NCI-H226 (cell line): ENCODE data around the gene RAB33A.
"Not testable (repeated sequence)": the region's sequence is repeated elsewhere in the genome, so short reads cannot be mapped to it uniquely, and the experiment has no call there.

Source experiments
- DNase-seq: peaks from one replicate; pipeline ENCODE4 v3.0.0-alpha.2; 2015

Gene RAB33A

GRCh38 chrX:130173190-130173895, 1.6 kb downstream of the RAB33A start:
- peak; percentile 67 for DNase-seq

GRCh38 chrX:130174045-130174704, 2.4 kb downstream of the RAB33A start:
- DNase-seq, result peak; percentile 46

GRCh38 chrX:130174937-130175336, 3.2 kb downstream of the RAB33A start:
- DNase-seq, result no peak

GRCh38 chrX:130176354-130176776, 4.6 kb downstream of the RAB33A start:
- DNase-seq, result peak; percentile 32

- no peak for DNase-seq
These were observed 5.2 kb downstream of the RAB33A start for GRCh38 chrX:130176942-130177341.

- DNase-seq, result no peak
These were observed 7.4 kb downstream of the RAB33A start for GRCh38 chrX:130179170-130179569.

- no peak for DNase-seq
These were observed 7.9 kb downstream of the RAB33A start for GRCh38 chrX:130179579-130180215.

- DNase-seq, result no peak
These were observed 12.4 kb downstream of the RAB33A start for GRCh38 chrX:130184168-130184567.

GRCh38 chrX:130184857-130185256, 13.1 kb downstream of the RAB33A start:
- peak; percentile 60 for DNase-seq

- DNase-seq, result no peak
These were observed 14.9 kb downstream of the RAB33A start for GRCh38 chrX:130186651-130187050.

GRCh38 chrX:130190801-130191200, 19.0 kb downstream of the RAB33A start:
- no peak for DNase-seq

- no peak for DNase-seq
These were observed 24.7 kb downstream of the RAB33A start for GRCh38 chrX:130196466-130196865.

- no peak for DNase-seq
These were observed 25.7 kb downstream of the RAB33A start for GRCh38 chrX:130197464-130197863.

GRCh38 chrX:130204647-130205046, 32.9 kb downstream of the RAB33A start:
- no peak for DNase-seq

GRCh38 chrX:130211415-130212186, 39.8 kb downstream of the RAB33A start:
- DNase-seq, result no peak

- DNase-seq, result no peak
These were observed 40.6 kb downstream of the RAB33A start for GRCh38 chrX:130212371-130212770.

- no peak for DNase-seq
These were observed 41.6 kb downstream of the RAB33A start for GRCh38 chrX:130213376-130213775.

GRCh38 chrX:130216320-130216719, 44.6 kb downstream of the RAB33A start:
- DNase-seq, result no peak

GRCh38 chrX:130224810-130225209, 53.0 kb downstream of the RAB33A start:
- DNase-seq, result no peak

GRCh38 chrX:130228871-130229270, 57.1 kb downstream of the RAB33A start:
- DNase-seq, result no peak

- not testable (repeated sequence) for DNase-seq
These were observed 59.4 kb downstream of the RAB33A start for GRCh38 chrX:130231184-130231583.
